ENCODE measurements around the gene MARK2. TPM values are rescaled to one million over a fixed set of nuclear protein-coding genes. Genes with fewer than 3 reads are reported as not detected.

The MARK2 gene
- total and polyA plus RNA-seq, 2 of the 8 experiments (the other 6 are each of a cell fraction or from before 2014, with no cell fraction given) = 19.3 to 58.5 TPM

DNA sequence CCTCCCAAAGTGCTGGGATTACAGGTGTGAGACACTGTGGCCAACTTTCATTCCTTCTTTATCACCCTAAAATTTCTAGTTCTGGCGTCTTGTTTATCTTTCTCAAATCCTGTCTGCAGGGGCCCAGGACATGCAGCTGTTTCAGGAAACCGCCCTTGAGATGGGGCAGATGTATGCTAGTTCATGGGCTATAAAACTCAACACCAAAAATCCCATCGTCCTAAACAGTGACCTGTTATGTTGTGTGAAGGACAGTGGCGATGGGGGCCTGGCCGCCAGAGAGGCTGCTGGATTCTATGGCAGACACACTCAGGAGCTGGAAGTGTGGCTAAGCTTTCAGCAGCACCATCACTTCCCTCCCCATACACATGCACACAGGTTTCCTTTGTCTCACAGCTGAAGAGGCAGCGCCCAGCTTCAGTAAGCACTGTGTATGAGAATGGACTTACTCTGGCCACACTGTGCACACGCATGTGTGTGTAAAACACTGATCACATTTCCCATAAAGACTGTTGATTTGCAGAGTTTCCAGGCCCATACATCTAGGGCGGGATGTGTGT is 36.7 kb downstream of the MARK2 start:
- no peak overlapping the region for H3K27ac ChIP-seq (ENCODE audit: low read depth, low read length)
- H4K5ac ChIP-seq (ENCODE audit: insufficient read length, low read depth, low read length) = no peak overlapping the region
- FAIRE-seq = no peak

More for the DNA sequence above, 36.7 kb downstream of the MARK2 start:
- Histone ChIP-seq H3K79me1 (ENCODE audit: low read depth, low read length) (peaks cover 17% of the 10 kb centered on the region), H3K18ac (ENCODE audit: extremely low read depth, low read length) (no peak overlapping the region), H3K56ac (replicated peaks; ENCODE audit: insufficient read length, low read depth, low read length) (no peak overlapping the region), H2AFZ (ENCODE audit: low read length) (no peak overlapping the region), H2BK12ac (ENCODE audit: low read depth, low read length) (no peak overlapping the region), H3K4me3 (ENCODE audit: extremely low read depth in 1 of 4, insufficient read depth in 2 of 4, low read depth in 3 of 4, low read length in 4 of 4) (no peak overlapping the region), H2BK15ac (ENCODE audit: low read length) (no peak overlapping the region), H2AK5ac (ENCODE audit: low read depth, low read length) (no peak overlapping the region), H3K4me2 (ENCODE audit: insufficient read depth in 1 of 2, low read depth in 2 of 2, low read length in 2 of 2) (no peak overlapping the region), H3K4me1 (replicated peaks in 1 of 4; ENCODE audit: control insufficient read depth in 3 of 4, insufficient read depth in 4 of 4, low read length in 3 of 4) (peaks cover 8 to 19% (median 13%) of the 10 kb centered on the region in 4 experiments), H4K8ac (ENCODE audit: extremely low read depth, insufficient read depth, low read length) (no peak overlapping the region), H4K20me1 (replicated peaks in 1 of 2; ENCODE audit: control insufficient read depth in 1 of 2, insufficient read depth in 2 of 2, low read length in 2 of 2) (peaks cover 12 to 39% of the 10 kb centered on the region in 2 experiments), H3K4ac (replicated peaks; ENCODE audit: insufficient read length, low read depth, low read length) (no peak overlapping the region), H3K9me3 (ENCODE audit: insufficient read depth in 2 of 2, low read depth in 1 of 2, low read length in 1 of 2) (no peaks in the 10 kb centered on the region), H3K14ac (ENCODE audit: insufficient read length) (no peak overlapping the region), H4K91ac (replicated peaks; ENCODE audit: insufficient read length, low read length) (no peak overlapping the region), H2BK20ac (ENCODE audit: low read length) (no peak overlapping the region), H3K79me2 (ENCODE audit: control insufficient read depth in 1 of 2, insufficient read depth in 2 of 2, low read length in 2 of 2) (peaks cover 0 to 83% of the 10 kb centered on the region in 2 experiments; a peak in 2 of 4 replicates), H3K9ac (replicated peaks in 1 of 4; ENCODE audit: extremely low read depth in 1 of 4, low read depth in 3 of 4, low read length in 3 of 4) (no peak overlapping the region), H3K27me3 (replicated peaks in 1 of 4; ENCODE audit: control insufficient read depth in 3 of 4, extremely low read depth in 1 of 4, insufficient read depth in 3 of 4, low read length in 3 of 4) (no peaks in the 10 kb centered on the region), H3K36me3 (ENCODE audit: control insufficient read depth in 2 of 4, insufficient read depth in 4 of 4, low read length in 3 of 4) (no peaks in the 10 kb centered on the region), H3K23me2 (ENCODE audit: low read depth, low read length) (no peaks in the 10 kb centered on the region), H2BK120ac (replicated peaks; ENCODE audit: low read depth, low read length) (no peak overlapping the region), H2BK5ac (ENCODE audit: low read depth, low read length) (no peak overlapping the region), H3K23ac (ENCODE audit: insufficient read length) (no peak overlapping the region)
- ChIA-PET POLR2A (ENCODE audit: partially characterized antibody) (interaction anchor here (0.6 to 1.6 kb wide), 4 partner anchors 18 to 115 kb away, joined by 3 to 6 read pairs (median 3); no protein-coding TSS in a partner anchor), CTCF (ENCODE audit: partially characterized antibody) (interaction anchor here (0.9 to 8.5 kb wide), 17 partner anchors 8 to 141 kb away, joined by 3 to 76 read pairs (median 5); partner anchors contain the start of genes MARK2 and RCOR2)
- no peak for DNase-seq (ENCODE audit: low read depth in 1 of 2, low spot score in 2 of 2)
- no peak for TF ChIP-seq SUZ12 (IDR thresholded peaks at IDR 0.05; ENCODE audit: low read length)
- no peak for TF ChIP-seq SIX5 (IDR thresholded peaks at IDR 0.05; ENCODE audit: low read depth, low read length)
- TF ChIP-seq GABPA (IDR thresholded peaks at IDR 0.05; ENCODE audit: borderline replicate concordance, insufficient read depth, low read length) = no peak
- TF ChIP-seq, protein P1, sequence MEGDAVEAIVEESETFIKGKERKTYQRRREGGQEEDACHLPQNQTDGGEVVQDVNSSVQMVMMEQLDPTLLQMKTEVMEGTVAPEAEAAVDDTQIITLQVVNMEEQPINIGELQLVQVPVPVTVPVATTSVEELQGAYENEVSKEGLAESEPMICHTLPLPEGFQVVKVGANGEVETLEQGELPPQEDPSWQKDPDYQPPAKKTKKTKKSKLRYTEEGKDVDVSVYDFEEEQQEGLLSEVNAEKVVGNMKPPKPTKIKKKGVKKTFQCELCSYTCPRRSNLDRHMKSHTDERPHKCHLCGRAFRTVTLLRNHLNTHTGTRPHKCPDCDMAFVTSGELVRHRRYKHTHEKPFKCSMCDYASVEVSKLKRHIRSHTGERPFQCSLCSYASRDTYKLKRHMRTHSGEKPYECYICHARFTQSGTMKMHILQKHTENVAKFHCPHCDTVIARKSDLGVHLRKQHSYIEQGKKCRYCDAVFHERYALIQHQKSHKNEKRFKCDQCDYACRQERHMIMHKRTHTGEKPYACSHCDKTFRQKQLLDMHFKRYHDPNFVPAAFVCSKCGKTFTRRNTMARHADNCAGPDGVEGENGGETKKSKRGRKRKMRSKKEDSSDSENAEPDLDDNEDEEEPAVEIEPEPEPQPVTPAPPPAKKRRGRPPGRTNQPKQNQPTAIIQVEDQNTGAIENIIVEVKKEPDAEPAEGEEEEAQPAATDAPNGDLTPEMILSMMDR (IDR thresholded peaks at IDR 0.05; ENCODE audit: control extremely low read depth in 1 of 3, insufficient read depth in 1 of 3, low read depth in 1 of 3, low read length in 3 of 3) = no peak
- no peak for TF ChIP-seq SP2 (IDR thresholded peaks at IDR 0.05; ENCODE audit: low read length)
- TF ChIP-seq, protein P2, sequence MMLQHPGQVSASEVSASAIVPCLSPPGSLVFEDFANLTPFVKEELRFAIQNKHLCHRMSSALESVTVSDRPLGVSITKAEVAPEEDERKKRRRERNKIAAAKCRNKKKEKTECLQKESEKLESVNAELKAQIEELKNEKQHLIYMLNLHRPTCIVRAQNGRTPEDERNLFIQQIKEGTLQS (IDR thresholded peaks at IDR 0.05; ENCODE audit: insufficient read depth, low read depth, low read length) = no peak
- TF ChIP-seq BCL11A (IDR thresholded peaks at IDR 0.05; ENCODE audit: low read depth in 2 of 2, low read length in 2 of 2) = no peak
- no peak for TF ChIP-seq YY1 (IDR thresholded peaks at IDR 0.05; ENCODE audit: low read depth, low read length)
- WGBS, 2 experiments (ENCODE audit: extremely low coverage in 1 of 2, insufficient coverage in 1 of 2, insufficient read length in 1 of 2, insufficient replicate concordance in 2 of 2, low coverage in 1 of 2, low lambda C conversion rate in 2 of 2, missing lambda C conversion rate in 1 of 2) = 93% methylated on average over 8 of the region's 8 CpGs; no CpG with 5 or more reads in 1 of the 2 experiments
